ENCODE results near the gene NAV3. TPM values are rescaled to one million over a fixed set of nuclear protein-coding genes. Genes with fewer than 3 reads are reported as not detected.

Gene NAV3
- total and polyA plus RNA-seq, 9 of the 15 experiments (the other 6 are each of a cell fraction or from before 2014, with no cell fraction given) = 0.04 TPM; not detected in 8

DNA sequence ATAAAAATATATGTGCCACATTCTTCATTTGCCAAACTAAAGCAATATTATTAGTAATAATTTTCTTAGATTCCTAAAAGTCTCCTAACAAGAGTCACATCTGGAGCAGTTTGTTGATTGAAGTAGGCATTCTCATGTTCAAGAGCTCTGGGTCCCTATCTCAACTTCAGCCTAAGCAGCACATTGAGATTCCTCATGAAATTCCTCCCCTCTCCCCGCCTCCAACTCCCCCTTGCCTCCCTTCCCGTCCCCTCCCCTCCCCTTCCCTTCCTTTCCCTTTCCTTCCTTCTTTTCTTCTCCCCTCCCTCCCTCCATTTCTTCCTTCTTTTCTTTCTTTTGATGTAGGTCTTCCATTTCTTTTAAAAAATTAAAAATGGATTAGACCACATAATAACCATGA, 48.7 kb upstream of the NAV3 start:
- ChIA-PET POLR2A (no interaction called here), CTCF (ENCODE audit: low intra/inter-chr PET ratio) (no interaction called here)
- no peak for DNase-seq (ENCODE audit: extremely low read depth in 1 of 4, low spot score in 3 of 4)
- Histone ChIP-seq H3K4me3 (no peak overlapping the region), H3K27me3 (ENCODE audit: control insufficient read depth in 2 of 2, insufficient read depth in 2 of 2, low read length in 2 of 2) (no peaks in the 10 kb centered on the region), H3K27ac (ENCODE audit: extremely low read depth, low read depth, low read length) (no peak overlapping the region), H2AFZ (ENCODE audit: low read depth, low read length) (no peak overlapping the region), H4K20me1 (replicated peaks; ENCODE audit: control insufficient read depth, insufficient read depth, low read length) (no peaks in the 10 kb centered on the region), H3K9me1 (ENCODE audit: control insufficient read depth, insufficient read depth, low read length) (no peaks in the 10 kb centered on the region), H3K9ac (ENCODE audit: insufficient read depth in 1 of 2, low read depth in 2 of 2, low read length in 2 of 2) (no peak overlapping the region), H3K79me2 (ENCODE audit: control insufficient read depth, insufficient read depth, low read length) (no peaks in the 10 kb centered on the region), H3K4me1 (replicated peaks in 1 of 2; ENCODE audit: control insufficient read depth in 2 of 2, insufficient read depth in 2 of 2, low read length in 2 of 2) (no peaks in the 10 kb centered on the region), H3K9me3 (replicated peaks; ENCODE audit: control insufficient read depth, insufficient read depth, low read depth, low read length) (no peaks in the 10 kb centered on the region), H3K36me3 (ENCODE audit: control insufficient read depth, insufficient read depth, low read length) (no peaks in the 10 kb centered on the region), H3K4me2 (ENCODE audit: insufficient read depth, low read length) (no peak overlapping the region)
- no TSS peak for BruUV-seq (replicated peaks)
- no peak for ATAC-seq
- in situ Hi-C loops (cut with MboI) = no loop called here
- no CpG with 5 or more reads among the region's 2 CpGs for WGBS (ENCODE audit: insufficient coverage, low coverage, missing lambda C conversion rate)
- intact Hi-C loops (cut with micrococcal nuclease) = no loop called here
- FAIRE-seq = no peak
- TF ChIP-seq TGIF2 (CRISPR knock-in tag; IDR thresholded peaks at IDR 0.05) = no peak
- TF ChIP-seq, protein P1, sequence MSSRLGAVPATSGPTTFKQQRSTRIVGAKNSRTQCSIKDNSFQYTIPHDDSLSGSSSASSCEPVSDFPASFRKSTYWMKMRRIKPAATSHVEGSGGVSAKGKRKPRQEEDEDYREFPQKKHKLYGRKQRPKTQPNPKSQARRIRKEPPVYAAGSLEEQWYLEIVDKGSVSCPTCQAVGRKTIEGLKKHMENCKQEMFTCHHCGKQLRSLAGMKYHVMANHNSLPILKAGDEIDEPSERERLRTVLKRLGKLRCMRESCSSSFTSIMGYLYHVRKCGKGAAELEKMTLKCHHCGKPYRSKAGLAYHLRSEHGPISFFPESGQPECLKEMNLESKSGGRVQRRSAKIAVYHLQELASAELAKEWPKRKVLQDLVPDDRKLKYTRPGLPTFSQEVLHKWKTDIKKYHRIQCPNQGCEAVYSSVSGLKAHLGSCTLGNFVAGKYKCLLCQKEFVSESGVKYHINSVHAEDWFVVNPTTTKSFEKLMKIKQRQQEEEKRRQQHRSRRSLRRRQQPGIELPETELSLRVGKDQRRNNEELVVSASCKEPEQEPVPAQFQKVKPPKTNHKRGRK (tag; IDR thresholded peaks at IDR 0.05) = no peak
- no peak for TF ChIP-seq RCOR1 (IDR thresholded peaks at IDR 0.05; ENCODE audit: borderline replicate concordance in 1 of 2, low read depth in 2 of 2, low read length in 2 of 2)
- TF ChIP-seq GABPB1 (CRISPR knock-in tag; IDR thresholded peaks at IDR 0.05) = no peak
- no peak for TF ChIP-seq FOXJ3 (CRISPR knock-in tag; IDR thresholded peaks at IDR 0.05)
- no peak for TF ChIP-seq ZNF140 (CRISPR knock-in tag; IDR thresholded peaks at IDR 0.05)
- TF ChIP-seq, protein P2, sequence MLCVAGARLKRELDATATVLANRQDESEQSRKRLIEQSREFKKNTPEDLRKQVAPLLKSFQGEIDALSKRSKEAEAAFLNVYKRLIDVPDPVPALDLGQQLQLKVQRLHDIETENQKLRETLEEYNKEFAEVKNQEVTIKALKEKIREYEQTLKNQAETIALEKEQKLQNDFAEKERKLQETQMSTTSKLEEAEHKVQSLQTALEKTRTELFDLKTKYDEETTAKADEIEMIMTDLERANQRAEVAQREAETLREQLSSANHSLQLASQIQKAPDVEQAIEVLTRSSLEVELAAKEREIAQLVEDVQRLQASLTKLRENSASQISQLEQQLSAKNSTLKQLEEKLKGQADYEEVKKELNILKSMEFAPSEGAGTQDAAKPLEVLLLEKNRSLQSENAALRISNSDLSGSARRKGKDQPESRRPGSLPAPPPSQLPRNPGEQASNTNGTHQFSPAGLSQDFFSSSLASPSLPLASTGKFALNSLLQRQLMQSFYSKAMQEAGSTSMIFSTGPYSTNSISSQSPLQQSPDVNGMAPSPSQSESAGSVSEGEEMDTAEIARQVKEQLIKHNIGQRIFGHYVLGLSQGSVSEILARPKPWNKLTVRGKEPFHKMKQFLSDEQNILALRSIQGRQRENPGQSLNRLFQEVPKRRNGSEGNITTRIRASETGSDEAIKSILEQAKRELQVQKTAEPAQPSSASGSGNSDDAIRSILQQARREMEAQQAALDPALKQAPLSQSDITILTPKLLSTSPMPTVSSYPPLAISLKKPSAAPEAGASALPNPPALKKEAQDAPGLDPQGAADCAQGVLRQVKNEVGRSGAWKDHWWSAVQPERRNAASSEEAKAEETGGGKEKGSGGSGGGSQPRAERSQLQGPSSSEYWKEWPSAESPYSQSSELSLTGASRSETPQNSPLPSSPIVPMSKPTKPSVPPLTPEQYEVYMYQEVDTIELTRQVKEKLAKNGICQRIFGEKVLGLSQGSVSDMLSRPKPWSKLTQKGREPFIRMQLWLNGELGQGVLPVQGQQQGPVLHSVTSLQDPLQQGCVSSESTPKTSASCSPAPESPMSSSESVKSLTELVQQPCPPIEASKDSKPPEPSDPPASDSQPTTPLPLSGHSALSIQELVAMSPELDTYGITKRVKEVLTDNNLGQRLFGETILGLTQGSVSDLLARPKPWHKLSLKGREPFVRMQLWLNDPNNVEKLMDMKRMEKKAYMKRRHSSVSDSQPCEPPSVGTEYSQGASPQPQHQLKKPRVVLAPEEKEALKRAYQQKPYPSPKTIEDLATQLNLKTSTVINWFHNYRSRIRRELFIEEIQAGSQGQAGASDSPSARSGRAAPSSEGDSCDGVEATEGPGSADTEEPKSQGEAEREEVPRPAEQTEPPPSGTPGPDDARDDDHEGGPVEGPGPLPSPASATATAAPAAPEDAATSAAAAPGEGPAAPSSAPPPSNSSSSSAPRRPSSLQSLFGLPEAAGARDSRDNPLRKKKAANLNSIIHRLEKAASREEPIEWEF (CRISPR knock-in tag; IDR thresholded peaks at IDR 0.05) = no peak
- TF ChIP-seq, protein P3, sequence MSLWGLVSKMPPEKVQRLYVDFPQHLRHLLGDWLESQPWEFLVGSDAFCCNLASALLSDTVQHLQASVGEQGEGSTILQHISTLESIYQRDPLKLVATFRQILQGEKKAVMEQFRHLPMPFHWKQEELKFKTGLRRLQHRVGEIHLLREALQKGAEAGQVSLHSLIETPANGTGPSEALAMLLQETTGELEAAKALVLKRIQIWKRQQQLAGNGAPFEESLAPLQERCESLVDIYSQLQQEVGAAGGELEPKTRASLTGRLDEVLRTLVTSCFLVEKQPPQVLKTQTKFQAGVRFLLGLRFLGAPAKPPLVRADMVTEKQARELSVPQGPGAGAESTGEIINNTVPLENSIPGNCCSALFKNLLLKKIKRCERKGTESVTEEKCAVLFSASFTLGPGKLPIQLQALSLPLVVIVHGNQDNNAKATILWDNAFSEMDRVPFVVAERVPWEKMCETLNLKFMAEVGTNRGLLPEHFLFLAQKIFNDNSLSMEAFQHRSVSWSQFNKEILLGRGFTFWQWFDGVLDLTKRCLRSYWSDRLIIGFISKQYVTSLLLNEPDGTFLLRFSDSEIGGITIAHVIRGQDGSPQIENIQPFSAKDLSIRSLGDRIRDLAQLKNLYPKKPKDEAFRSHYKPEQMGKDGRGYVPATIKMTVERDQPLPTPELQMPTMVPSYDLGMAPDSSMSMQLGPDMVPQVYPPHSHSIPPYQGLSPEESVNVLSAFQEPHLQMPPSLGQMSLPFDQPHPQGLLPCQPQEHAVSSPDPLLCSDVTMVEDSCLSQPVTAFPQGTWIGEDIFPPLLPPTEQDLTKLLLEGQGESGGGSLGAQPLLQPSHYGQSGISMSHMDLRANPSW (CRISPR knock-in tag; IDR thresholded peaks at IDR 0.05) = no peak
- TF ChIP-seq ARID2 (IDR thresholded peaks at IDR 0.05) = no peak
- TF ChIP-seq RAD21 (CRISPR knock-in tag; conservative IDR thresholded peaks at IDR 0.05 in 1 of 2, IDR thresholded peaks at IDR 0.05 in 1 of 2) = no peak
- TF ChIP-seq HDAC1 (IDR thresholded peaks at IDR 0.05) = no peak
- TF ChIP-seq HNRNPK (IDR thresholded peaks at IDR 0.05; ENCODE audit: low read depth, low read length, poor library complexity, severe bottlenecking) = no peak
- no peak for TF ChIP-seq HMG20A (CRISPR knock-in tag; conservative IDR thresholded peaks at IDR 0.05)
